ENCODE measurements around the gene SRCIN1.

GRCh38 chr17:38605841-38606645 is at the start of gene SRCIN1:
- TF ChIP-seq POLR2A (IDR thresholded peaks at IDR 0.05) (no peak), CTCF (IDR thresholded peaks at IDR 0.05) (peak; percentile 88 to 98 (median 96)), EP300 (IDR thresholded peaks at IDR 0.05; ENCODE audit: low read depth) (no peak)
